Tibial nerve (tissue), 4 donors: ENCODE data around the gene AKIP1. TPM values are rescaled to one million over a fixed set of nuclear protein-coding genes. Genes with fewer than 3 reads are reported as not detected.

Experiments used
- DNase-seq, 2 donors: peaks; one replicate each; pipeline ENCODE4 v3.0.0-alpha.2; 2019; ENCODE audit warnings: low spot score in 2 of 2
- H3K27ac ChIP-seq, 4 donors: fragments of 200-600 bp; sonication (generic) in 3 of 4; one replicate each; pipeline ENCODE4 v1.5.1; 2017 to 2019; ENCODE audit warnings: mild to moderate bottlenecking in 1 of 4
- H3K27me3 ChIP-seq, 2 donors: fragments of 200-600 bp; sonication (generic) in 1 of 2; one replicate each; pipeline versions ENCODE4 v1.5.1 to v1.6.0; 2017 to 2019
- H3K36me3 ChIP-seq, 3 donors: fragments of 200-600 bp; sonication (generic); one replicate each; pipeline ENCODE4 v1.5.1; 2018 to 2019
- H3K4me1 ChIP-seq, 4 donors: fragments of 200-600 bp; sonication (generic) in 3 of 4; one replicate each; pipeline ENCODE4 v1.5.1; 2017 to 2019
- H3K4me3 ChIP-seq, 4 donors: fragments of 200-600 bp; sonication (generic) in 3 of 4; one replicate each; pipeline ENCODE4 v1.5.1; 2017 to 2019; ENCODE audit warnings: mild to moderate bottlenecking in 1 of 4, moderate library complexity in 1 of 4
- H3K9me3 ChIP-seq, 4 donors: fragments of 200-600 bp; sonication (generic) in 3 of 4; one replicate each; pipeline ENCODE4 v1.5.1; 2017 to 2019
- CTCF ChIP-seq, 5 experiments: fragments of 200-600 bp in 3 of 5; fragments of 450-650 bp in 2 of 5; sonication (generic) in 3 of 5; IDR thresholded peaks; one replicate each; pipeline ENCODE4 v1.5.1; 2016 to 2019; ENCODE audit warnings: antibody characterized with exemption in 5 of 5, mild to moderate bottlenecking in 3 of 5, moderate library complexity in 2 of 5
- EP300 ChIP-seq, 2 donors: sonication (generic); formaldehyde crosslinking; IDR thresholded peaks; one replicate each; pipeline ENCODE4 v1.6.1; 2017; ENCODE audit warnings: antibody characterized with exemption in 2 of 2, mild to moderate bottlenecking in 1 of 2
- POLR2A ChIP-seq, 2 donors: fragments of 450-650 bp; IDR thresholded peaks; one replicate each; pipeline ENCODE4 v1.6.1; 2017; ENCODE audit warnings: antibody characterized with exemption in 2 of 2, mild to moderate bottlenecking in 2 of 2, moderate library complexity in 2 of 2
- WGBS, 2 donors: methylation state at CpG; one replicate each; pipeline ENCODE4 v1.1.5; 2018; 5-methylcytosine and 5-hydroxymethylcytosine counted together
- total RNA-seq, 4 donors: library from RNA; depleted of rRNA; stranded (reverse); fragments of >200 nt; gene quantifications; one replicate each; pipeline ENCODE4 v1.1.0, GENCODE V29; 2016

Gene AKIP1
- total RNA-seq, 4 donors from 2014 or later, result 17.7 to 31.4 (median 22.5) TPM

- peaks cover 0 to 37% (median 0%) of the 10 kb centered on the region in 3 donors for H3K36me3 ChIP-seq
- TF ChIP-seq EP300 (IDR thresholded peaks at IDR 0.05), result no peak
- TF ChIP-seq POLR2A (IDR thresholded peaks at IDR 0.05), result no peak
- TF ChIP-seq CTCF (IDR thresholded peaks at IDR 0.05), result peak in 1 of 5 experiments; percentile 0
- H3K4me3 ChIP-seq, result peak overlapping the region in 2 of 4 donors; percentile 3 to 27
- peak overlapping the region; percentile 42 to 79 (median 64) for H3K27ac ChIP-seq
- 46 to 58% methylated on average over 4 of the region's 4 CpGs for WGBS, 2 donors
- no peaks in the 10 kb centered on the region for H3K27me3 ChIP-seq
- peaks cover 0 to 64% (median 21%) of the 10 kb centered on the region in 4 donors for H3K4me1 ChIP-seq
- H3K9me3 ChIP-seq, result no peaks in the 10 kb centered on the region
- DNase-seq, result no peak
These were observed 3.7 kb downstream of the AKIP1 start for GRCh38 chr11:8914661-8915018.

GRCh38 chr11:8917157-8917825 lies 6.3 kb downstream of the AKIP1 start:
- H3K4me1 ChIP-seq, result peaks cover 0 to 50% (median 15%) of the 10 kb centered on the region in 4 donors
- peak in 1 of 2 donors; percentile 40 for DNase-seq
- WGBS, 2 donors, result 16 to 40% methylated on average over 5 of the region's 5 CpGs

GRCh38 chr11:8922691-8923090 lies 11.7 kb downstream of the AKIP1 start:
- TF ChIP-seq CTCF (IDR thresholded peaks at IDR 0.05) (no peak), EP300 (IDR thresholded peaks at IDR 0.05) (no peak), POLR2A (IDR thresholded peaks at IDR 0.05) (no peak)
- no peak for DNase-seq
- Histone ChIP-seq H3K9me3 (no peaks in the 10 kb centered on the region), H3K27me3 (no peaks in the 10 kb centered on the region), H3K27ac (no peak overlapping the region), H3K36me3 (peaks cover 0 to 88% (median 5%) of the 10 kb centered on the region in 3 donors), H3K4me3 (no peak overlapping the region), H3K4me1 (peaks cover 0 to 8% (median 0%) of the 10 kb centered on the region in 4 donors)
- WGBS, 2 donors, result 85 to 91% methylated on average over 5 of the region's 5 CpGs

More at GRCh38 chr11:8917157-8917825, 6.3 kb downstream of the AKIP1 start:
- Histone ChIP-seq H3K36me3 (peaks cover 0 to 63% (median 5%) of the 10 kb centered on the region in 3 donors), H3K9me3 (no peaks in the 10 kb centered on the region), H3K27ac (peak overlapping the region in 3 of 4 donors; percentile 8 to 74 (median 56)), H3K4me3 (peak overlapping the region in 1 of 4 donors; percentile 10), H3K27me3 (no peaks in the 10 kb centered on the region)
- TF ChIP-seq EP300 (IDR thresholded peaks at IDR 0.05), result peak in 1 of 2 donors; percentile 47
- no peak for TF ChIP-seq POLR2A (IDR thresholded peaks at IDR 0.05)
- no peak for TF ChIP-seq CTCF (IDR thresholded peaks at IDR 0.05)

- no peaks in the 10 kb centered on the region for H3K27me3 ChIP-seq
- no peak for DNase-seq
- peaks cover 0 to 59% (median 0%) of the 10 kb centered on the region in 3 donors for H3K36me3 ChIP-seq
These were observed 14.7 kb downstream of the AKIP1 start for GRCh38 chr11:8925711-8926110.

More at GRCh38 chr11:8925711-8926110, 14.7 kb downstream of the AKIP1 start:
- Histone ChIP-seq H3K4me1 (peaks cover 0 to 4% (median 0%) of the 10 kb centered on the region in 4 donors), H3K4me3 (no peak overlapping the region), H3K9me3 (no peaks in the 10 kb centered on the region), H3K27ac (no peak overlapping the region)
- WGBS, 2 donors, result 70 to 85% methylated on average over 1 to 5 of the region's 5 CpGs
- TF ChIP-seq CTCF (IDR thresholded peaks at IDR 0.05) (no peak), EP300 (IDR thresholded peaks at IDR 0.05) (no peak), POLR2A (IDR thresholded peaks at IDR 0.05) (no peak)
